ENCODE data around the gene CGGBP1. TPM values are rescaled to one million over a fixed set of nuclear protein-coding genes. Genes with fewer than 3 reads are reported as not detected.

The CGGBP1 gene
- total RNA-seq, 1 donor from 2014 or later: 67.8 TPM

GRCh38 chr3:88032245-88032644 lies 26.6 kb downstream of the CGGBP1 start:
- H3K36me3 Mint-ChIP-seq (ENCODE audit: low read depth): no peaks in the 10 kb centered on the region
- H3K4me1 Mint-ChIP-seq (ENCODE audit: low read depth): peaks cover 12% of the 10 kb centered on the region
- peak overlapping the region; percentile 3 for H3K4me3 Mint-ChIP-seq (ENCODE audit: unreplicated experiment)
- no peaks in the 10 kb centered on the region for H3K9me3 Mint-ChIP-seq (ENCODE audit: low read depth)
- DNase-seq (ENCODE audit: low spot score): no peak
- H3K27ac Mint-ChIP-seq (ENCODE audit: unreplicated experiment): peak overlapping the region; percentile 67
- no peaks in the 10 kb centered on the region for H3K27me3 Mint-ChIP-seq (ENCODE audit: low read depth)
- no peak for TF ChIP-seq CTCF (IDR thresholded peaks at IDR 0.05)

- H3K27ac Mint-ChIP-seq (ENCODE audit: unreplicated experiment): peak overlapping the region; percentile 60
- no peak for DNase-seq (ENCODE audit: low spot score)
- peak overlapping the region; percentile 62 for H3K4me3 Mint-ChIP-seq (ENCODE audit: unreplicated experiment)
- peaks cover 4% of the 10 kb centered on the region for H3K9me3 Mint-ChIP-seq (ENCODE audit: low read depth)
- peaks cover 12% of the 10 kb centered on the region for H3K4me1 Mint-ChIP-seq (ENCODE audit: low read depth)
- H3K36me3 Mint-ChIP-seq (ENCODE audit: low read depth): no peaks in the 10 kb centered on the region
- no peaks in the 10 kb centered on the region for H3K27me3 Mint-ChIP-seq (ENCODE audit: low read depth)
- no peak for TF ChIP-seq CTCF (IDR thresholded peaks at IDR 0.05)
Measured at GRCh38 chr3:88031642-88032077, 27.1 kb downstream of the CGGBP1 start.

GRCh38 chr3:88030210-88030609 lies 28.6 kb downstream of the CGGBP1 start:
- no peak for TF ChIP-seq CTCF (IDR thresholded peaks at IDR 0.05)
- peaks cover 12% of the 10 kb centered on the region for H3K4me1 Mint-ChIP-seq (ENCODE audit: low read depth)
- no peak overlapping the region for H3K4me3 Mint-ChIP-seq (ENCODE audit: unreplicated experiment)
- DNase-seq (ENCODE audit: low spot score): no peak
- no peaks in the 10 kb centered on the region for H3K36me3 Mint-ChIP-seq (ENCODE audit: low read depth)
- peaks cover 5% of the 10 kb centered on the region for H3K27me3 Mint-ChIP-seq (ENCODE audit: low read depth)
- peaks cover 11% of the 10 kb centered on the region for H3K9me3 Mint-ChIP-seq (ENCODE audit: low read depth)
- H3K27ac Mint-ChIP-seq (ENCODE audit: unreplicated experiment): no peak overlapping the region

- no peak for TF ChIP-seq CTCF (IDR thresholded peaks at IDR 0.05)
- peaks cover 11% of the 10 kb centered on the region for H3K9me3 Mint-ChIP-seq (ENCODE audit: low read depth)
- DNase-seq (ENCODE audit: low spot score): no peak
- no peak overlapping the region for H3K27ac Mint-ChIP-seq (ENCODE audit: unreplicated experiment)
- peaks cover 12% of the 10 kb centered on the region for H3K4me1 Mint-ChIP-seq (ENCODE audit: low read depth)
- H3K36me3 Mint-ChIP-seq (ENCODE audit: low read depth): no peaks in the 10 kb centered on the region
- no peak overlapping the region for H3K4me3 Mint-ChIP-seq (ENCODE audit: unreplicated experiment)
- H3K27me3 Mint-ChIP-seq (ENCODE audit: low read depth): peaks cover 5% of the 10 kb centered on the region
Measured at GRCh38 chr3:88028876-88029275, 29.9 kb downstream of the CGGBP1 start.

- Mint-ChIP-seq H3K27me3 (ENCODE audit: low read depth) (peaks cover 21% of the 10 kb centered on the region), H3K4me1 (ENCODE audit: low read depth) (no peaks in the 10 kb centered on the region), H3K9me3 (ENCODE audit: low read depth) (peaks cover 11% of the 10 kb centered on the region), H3K27ac (ENCODE audit: unreplicated experiment) (no peak overlapping the region), H3K4me3 (ENCODE audit: unreplicated experiment) (no peak overlapping the region), H3K36me3 (ENCODE audit: low read depth) (no peaks in the 10 kb centered on the region)
- TF ChIP-seq CTCF (IDR thresholded peaks at IDR 0.05): no peak
- no peak for DNase-seq (ENCODE audit: low spot score)
Measured at GRCh38 chr3:88025001-88025552, 33.7 kb downstream of the CGGBP1 start.
